Measurements from ENCODE around the gene TMEM38B.

- TF ChIP-seq ESRRG (CRISPR knock-in tag; IDR thresholded peaks at IDR 0.05) (no peak), CSRNP3 (CRISPR knock-in tag; IDR thresholded peaks at IDR 0.05) (no peak), TSHZ2 (CRISPR knock-in tag; IDR thresholded peaks at IDR 0.05) (no peak)
These were observed 20.4 kb upstream of the TMEM38B start for GRCh38 chr9:105673850-105674387.
